Stimulated activated CD4-positive, alpha-beta T cell treated with anti-CD3 and anti-CD28 coated beads, Interleukin-15, amount 100 ng/mL, for 24 hours (primary cell): Measurements from ENCODE around the gene FGF11.

Source experiments
- DNase-seq: peaks from one replicate; pipeline ENCODE4 v3.0.0-alpha.2; 2020

FGF11 gene

DNA sequence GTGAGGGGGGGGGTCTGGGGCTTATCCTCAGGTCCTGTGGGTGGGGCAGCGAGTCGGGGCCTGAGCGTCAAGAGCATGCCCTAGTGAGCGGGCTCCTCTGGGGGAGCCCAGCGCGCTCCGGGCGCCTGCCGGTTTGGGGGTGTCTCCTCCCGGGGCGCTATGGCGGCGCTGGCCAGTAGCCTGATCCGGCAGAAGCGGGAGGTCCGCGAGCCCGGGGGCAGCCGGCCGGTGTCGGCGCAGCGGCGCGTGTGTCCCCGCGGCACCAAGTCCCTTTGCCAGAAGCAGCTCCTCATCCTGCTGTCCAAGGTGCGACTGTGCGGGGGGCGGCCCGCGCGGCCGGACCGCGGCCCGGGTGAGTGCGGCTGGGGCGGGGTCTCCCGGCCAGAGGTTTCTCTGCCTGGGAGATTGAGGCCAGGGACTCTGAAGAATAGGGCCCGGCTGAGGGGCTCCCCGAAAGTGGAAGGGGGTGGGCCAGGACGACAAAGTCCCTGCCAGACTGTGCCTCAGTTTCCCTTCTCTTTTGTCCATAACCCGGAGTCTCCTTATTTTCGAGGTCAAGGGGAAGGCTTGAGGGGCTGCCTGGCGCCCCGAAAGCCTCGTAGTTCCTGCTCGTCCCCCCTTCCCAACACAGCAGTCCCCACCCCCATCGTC lies at the start of gene FGF11:
TSS of gene FGF11 (plus strand) at position 51 of the 651 bp plus-strand sequence. CDS start at position 160, 109 bp downstream.
- DNase-seq = peak; percentile 25

DNA sequence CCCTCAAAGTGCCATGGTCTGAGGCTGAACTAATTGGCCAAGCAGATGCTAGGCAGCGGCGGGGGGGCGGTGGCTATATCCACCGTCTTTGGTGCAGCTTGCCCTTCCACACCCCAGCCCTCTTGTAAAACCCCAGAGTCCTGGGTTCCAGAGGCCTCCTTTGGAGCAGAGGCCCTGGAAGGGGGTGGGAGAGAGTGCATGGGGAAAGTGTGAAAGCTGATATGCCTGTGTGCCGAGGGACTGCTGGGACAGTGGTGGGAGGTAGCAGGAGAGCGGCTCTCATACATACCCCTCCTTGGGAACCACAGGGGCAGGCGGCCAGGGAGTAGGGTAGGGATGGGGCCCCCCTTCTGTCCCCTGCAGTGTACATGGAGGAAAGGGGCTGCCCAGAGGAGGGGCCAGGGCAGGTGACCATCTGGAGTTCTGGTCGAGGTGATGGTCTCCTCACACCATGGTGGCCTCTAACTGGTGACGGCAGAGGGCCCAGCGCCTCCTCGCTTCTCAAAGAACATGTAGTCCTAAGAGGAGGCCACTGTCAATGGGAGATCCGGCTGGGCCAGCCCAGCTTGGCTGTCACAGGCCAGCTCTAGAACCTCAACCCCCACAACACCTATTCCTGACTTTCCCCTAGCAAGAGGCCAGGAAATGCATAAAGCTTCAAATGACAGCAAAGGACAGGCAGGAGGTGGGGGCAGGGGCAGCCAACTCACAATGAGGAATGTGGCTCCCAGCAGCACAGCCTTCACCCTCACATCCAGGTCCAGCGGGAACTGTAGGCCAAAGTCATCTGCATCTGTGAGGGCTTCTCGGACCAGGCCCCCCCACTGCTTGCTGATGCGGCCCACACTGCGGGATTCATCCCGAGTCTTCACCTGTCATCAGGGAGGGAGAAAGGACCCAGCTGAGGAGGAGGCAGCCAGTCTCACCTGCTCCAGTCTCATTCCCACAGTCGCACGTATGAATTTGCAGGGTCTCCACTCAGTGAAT lies 49.1 kb upstream of the FGF11 start:
- DNase-seq = no peak

DNA sequence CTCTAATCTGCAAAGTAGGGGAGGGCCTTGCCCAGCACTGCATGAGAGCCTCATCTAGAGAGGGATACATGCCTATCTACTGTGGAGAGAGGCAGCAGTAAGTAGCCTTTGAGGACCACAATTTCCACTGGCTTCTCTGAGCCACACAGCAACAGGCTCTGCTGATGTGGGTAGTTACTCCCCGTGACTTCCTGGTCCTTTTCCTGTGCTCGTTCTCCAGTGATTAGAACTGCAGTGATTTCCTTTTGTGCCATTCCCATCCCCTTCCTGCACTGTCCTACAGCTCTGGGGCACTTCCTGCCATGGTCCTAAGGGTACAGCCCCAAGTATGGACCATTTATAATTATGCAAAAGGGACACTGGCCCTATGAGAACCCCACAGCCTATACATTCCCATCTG lies 48.0 kb upstream of the FGF11 start:
- no peak for DNase-seq

DNA sequence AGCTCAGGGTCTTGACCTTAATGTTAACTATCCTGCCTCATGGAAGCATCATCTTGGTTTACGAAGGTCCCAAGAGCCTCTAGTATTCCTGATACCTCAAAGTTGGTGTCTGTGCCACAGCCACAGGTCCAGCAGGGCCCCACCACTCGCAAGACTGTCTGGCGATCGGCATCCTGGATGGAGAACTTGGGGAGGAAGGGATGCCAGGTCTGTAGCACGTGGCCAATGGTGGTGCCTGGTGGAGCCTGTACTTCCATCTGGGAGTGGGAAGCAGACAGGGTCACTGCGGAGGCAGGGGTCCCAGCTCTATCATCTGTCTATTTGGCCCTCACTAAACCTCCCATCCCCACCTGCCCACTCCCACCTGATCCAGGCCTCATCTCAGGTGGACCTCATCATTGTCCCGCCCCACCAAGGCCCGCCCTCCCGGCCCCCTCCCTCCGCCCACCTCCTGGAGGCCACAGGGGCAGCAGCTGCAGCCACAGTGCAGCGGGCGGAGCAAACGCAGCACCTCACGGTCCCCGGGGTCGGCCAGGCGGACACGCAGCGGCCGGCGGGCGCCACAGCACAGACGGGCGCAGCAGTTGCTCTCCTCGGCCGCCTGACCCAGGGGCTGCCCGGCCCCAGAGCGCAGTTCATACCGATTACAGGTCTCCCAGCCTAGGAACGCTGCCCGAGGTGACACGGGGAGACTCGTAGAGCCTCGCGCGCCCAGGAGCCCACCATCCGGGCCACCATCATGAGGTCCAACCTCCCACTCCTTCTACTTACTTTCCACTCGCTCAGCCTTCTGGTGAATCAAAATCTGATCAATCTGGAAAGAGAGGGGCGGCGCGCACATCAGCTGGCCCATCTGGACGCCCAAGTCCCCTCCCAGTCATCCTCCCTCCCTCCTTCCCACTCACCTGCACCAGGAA lies 46.4 kb upstream of the FGF11 start:
- no peak for DNase-seq

DNA sequence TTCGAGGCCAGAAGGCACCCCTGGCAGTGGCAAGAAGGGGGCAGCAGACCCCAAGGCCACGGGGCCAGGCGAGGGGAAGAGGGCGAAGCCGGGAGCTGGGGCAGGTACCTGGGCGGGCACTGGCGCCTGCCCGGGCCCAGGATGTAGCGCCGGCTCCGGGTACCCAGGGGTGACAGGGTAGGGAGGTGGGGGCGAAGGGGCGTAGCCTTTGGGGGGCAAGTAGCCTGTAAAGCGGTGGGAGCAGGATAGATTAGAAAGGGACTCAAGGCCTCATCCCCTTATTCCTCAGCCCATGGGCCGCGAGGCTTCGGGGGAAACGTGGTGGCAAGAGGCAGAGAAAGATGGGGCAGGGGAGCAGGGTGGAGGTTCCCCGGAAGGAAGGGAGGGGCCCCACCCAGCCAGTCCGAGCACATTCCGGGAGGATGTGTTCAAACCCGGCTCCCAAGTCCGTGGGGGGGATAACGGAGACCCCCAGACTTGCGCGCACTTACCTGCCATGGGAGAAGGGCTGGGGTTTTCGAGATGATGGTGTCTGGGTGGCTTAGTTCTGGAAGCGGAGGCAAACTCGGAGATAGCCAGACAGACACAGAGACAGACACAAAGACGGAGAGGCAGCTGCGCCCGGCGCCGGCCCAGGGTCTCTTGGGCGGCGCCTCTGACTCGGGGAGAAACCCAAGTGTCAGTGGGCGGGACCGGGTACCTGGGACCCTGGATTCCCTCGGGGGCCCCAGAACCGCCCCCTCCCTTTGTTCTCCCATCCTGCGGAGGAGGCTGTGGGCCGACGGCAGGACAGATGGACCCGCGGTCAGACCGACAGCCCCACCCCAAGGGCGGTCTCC lies 45.5 kb upstream of the FGF11 start:
- peak; percentile 77 for DNase-seq

DNA sequence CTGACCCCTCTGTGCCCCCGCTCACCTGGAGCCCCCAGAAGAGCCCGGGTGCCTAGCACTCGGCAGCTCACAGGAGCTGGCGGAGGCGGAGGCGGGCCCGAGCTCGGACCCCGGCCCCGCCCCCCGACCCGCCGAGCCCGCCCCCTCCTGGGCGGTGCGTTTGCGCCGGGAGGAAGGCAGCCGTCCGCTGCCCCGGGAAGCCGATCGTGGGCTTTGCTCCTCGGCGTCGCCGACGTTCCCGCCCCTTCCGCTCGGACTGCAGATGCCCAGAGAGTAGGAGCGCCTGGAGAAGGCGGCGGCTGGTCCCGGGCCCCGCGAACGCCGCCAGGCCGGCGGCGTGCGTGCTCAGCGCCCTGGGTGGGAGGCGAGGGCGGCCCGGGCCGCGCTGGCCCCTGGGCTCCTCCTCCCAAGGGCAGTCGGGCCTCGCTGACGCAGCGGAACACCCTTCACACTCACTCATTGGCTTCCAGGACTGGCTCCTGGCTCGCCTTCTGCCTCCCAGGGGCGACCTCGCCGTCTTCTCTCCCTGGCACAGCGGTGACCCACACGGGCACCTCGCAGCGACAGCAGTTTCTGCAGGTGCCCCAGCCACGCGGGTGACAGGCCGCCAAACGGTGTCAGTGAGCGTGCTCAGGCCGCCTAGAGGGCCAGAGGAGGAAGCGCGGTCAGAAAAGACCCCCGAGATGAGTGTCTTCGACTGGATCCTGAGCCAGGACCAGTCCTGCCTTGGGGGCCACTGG lies 44.7 kb upstream of the FGF11 start, which contains the start of gene PLSCR3:
TSS of gene PLSCR3 (minus strand) at position 74 of the 740 bp plus-strand sequence. CDS start 415 bp downstream, outside the sequence.
- peak; percentile 91 for DNase-seq

DNA sequence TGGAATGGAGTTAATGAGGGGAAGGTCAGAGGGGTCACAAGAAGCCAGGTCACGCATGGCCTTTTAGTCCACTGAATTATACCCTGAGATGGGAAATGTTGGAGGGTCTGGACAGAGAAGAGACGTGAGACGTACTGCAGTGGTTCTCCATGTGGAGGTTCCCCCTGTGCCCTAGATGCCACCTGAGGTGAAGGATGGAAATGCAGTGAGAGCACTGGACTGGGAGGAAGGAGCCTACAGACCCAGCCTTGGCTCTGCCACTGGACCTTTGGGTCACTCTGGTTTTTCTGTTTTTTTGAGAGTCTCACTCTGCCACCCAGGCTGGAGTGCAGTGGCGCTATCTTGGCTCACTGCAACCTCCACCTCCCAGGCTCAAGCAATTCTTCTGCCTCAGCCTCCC lies 43.2 kb upstream of the FGF11 start:
- no peak for DNase-seq

DNA sequence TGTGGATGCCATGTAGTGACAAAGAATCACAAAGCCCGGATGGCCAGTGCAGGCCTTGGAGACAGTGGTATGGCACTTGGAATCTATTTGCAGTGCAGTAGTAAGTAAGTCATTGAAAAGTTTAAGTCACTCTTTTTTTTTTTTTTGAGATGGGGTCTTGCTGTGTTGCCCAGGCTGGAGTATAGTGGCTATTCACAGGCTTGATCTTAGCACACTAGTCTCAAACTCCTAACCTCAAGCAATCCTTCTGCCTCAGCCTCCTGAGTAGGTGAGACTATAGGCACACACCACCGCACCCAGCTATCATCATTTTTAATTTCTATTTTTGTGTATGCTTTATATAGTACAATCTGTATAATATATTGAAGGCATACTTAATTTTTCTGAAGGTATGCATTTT lies 40.7 kb upstream of the FGF11 start:
- DNase-seq = no peak

DNA sequence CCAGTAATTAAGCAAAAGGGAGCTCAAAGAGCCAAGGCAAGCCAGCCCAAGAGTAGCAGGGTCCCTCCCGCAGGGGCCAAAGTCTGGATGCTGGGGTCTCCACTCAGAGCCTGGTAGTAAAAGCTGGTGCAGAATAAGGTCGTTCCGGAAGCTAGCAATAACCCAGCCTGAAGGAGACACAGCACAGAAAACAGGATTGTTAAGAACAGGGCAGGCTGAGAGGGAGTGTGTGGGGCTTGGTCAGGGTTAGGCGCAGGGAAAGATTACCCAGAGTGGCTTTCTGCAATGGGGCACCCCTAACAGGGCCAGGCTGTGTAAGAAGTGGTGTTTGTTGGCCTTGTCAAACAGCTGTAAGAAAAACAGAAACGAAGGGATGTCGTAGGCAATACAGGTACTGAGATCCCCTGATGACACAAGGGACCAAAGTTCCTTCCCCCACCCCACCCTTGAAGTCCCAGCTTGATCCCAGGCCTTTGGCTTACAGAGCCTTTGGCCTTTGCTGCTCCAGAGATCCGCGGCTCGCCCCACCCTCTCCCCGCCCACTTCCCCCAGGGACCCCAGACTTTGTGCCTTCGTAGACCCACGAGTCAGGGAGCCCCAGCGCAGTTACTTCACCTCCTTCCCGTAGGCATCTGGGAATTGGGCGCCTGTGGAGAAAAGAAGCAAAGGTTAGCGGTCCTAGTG lies 36.1 kb upstream of the FGF11 start:
- peak; percentile 41 for DNase-seq

DNA sequence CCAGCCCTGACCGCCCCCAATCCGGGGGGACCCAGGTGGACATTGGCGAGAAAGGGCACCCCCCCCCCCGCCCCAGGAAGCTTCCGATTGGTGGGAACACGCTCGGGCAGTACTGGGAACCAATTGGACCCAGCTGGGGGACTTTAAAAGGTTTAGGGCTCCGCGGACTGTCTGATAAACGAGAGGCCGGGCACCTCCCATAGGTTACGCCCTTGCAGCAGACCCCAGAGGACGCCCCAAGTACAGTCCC lies 35.7 kb upstream of the FGF11 start:
- no peak for DNase-seq

DNA sequence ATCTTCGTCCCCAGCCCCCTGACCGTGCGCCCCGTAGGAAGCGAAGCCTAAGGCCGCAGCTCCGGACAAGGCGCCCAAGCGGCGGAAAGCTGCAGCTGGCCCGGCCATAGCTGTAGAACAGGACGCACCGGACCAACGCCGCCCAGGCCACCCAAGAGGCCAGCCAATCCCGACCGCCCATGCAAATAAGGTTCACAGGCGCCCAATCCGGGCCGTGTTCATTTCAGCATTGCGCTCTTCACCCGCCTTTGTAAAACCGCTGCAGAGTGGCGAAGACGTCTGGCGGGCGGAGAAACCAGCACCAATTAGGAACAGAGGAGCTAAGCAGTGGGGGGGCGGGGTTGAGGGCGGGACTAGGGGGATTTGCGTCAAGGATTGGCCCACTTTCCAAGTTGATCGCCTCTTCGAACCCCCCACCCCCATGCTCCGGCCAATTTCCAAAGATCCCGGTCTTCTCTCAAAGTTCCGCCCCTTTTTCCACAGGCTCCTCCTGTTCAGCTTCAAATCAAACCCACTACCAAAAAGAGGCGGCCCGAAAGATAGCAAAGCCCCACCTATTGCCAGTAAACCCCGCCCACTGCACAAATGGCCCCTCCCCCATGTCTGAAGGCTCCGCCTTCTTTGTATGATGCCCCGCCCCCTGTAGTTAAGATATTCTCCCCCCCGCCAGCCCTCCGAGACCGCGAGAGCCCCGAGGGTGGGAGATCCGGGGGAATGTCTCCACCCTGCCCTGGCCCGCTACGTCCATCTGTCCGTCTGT lies 35.2 kb upstream of the FGF11 start, which contains the start of gene TMEM256:
TSS of gene TMEM256 (minus strand) at position 121 of the 760 bp plus-strand sequence. CDS start at position 108, 13 bp downstream.
- peak; percentile 97 for DNase-seq

DNA sequence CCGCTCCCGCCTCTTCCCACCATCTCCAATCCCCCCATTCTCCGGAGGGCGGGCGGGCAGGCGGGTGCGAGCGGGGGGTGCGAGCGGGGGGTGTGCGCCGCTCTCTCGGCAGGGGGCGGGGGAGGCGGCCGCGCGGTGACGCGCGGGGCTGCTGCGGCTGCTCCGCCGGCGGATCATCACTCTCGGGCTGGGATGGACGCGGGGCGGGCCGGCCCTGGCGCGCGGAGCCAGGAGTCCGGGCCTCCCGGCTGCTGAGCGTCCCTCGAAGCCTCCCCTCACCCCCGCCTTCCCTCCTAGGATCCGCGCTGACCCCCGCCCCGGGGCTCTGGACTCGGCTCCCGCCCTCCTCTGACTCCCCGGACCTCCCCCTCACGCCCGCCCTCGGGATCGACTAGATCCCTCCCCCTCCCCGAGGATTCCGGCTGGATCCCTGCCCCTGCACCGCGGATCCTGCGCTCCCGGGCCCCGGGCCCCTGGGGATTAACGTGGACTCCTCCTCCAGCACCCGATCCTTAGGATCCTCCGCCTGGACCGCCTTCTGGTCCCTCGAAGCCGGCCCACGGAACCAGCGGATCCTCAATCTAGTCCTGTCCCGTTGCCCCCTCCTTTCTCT lies 34.5 kb upstream of the FGF11 start:
- peak; percentile 74 for DNase-seq

DNA sequence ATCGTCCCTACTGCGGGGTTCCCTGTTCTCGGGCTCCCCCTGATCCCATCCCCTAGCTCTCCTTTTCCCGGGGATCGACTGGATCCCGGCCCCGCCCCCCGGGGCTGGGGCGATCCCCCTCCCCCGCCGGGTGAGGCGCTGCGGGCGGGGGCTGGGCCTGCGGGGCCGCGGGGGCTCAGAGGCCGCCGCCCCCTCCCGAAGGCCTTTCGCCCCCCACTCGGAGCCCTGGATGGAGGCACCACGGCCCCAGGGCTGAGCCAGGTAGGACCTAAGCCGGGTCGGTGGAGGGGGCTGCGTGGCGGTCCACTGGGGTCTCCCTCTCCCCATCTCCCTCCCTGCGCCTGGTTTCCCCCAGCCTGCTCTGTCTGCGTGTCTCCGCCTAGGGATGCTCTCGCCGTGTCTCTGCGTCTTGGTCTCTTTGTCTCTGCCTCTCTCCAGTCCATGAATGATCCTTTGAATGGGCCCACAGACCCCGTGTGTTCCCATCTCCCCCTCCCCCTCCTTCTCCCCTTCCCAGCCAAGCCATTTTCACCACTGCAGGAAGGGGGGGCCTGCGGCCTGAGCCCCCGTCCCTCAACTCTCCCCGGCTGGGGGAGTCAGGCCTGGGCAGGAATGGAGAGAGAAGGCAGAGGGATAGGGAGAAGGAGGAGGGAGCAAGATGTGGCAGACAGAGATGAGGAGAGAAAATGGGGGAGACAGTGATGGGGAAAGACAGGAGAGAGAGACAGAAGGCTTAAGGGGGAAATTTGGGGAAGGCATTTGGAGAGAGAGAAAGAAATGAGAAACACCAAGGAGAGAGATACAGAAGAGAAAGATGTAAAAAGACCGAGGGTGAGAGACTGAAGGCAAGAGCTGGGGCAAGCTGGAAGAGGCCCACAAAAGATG lies 33.7 kb upstream of the FGF11 start:
- no peak for DNase-seq

DNA sequence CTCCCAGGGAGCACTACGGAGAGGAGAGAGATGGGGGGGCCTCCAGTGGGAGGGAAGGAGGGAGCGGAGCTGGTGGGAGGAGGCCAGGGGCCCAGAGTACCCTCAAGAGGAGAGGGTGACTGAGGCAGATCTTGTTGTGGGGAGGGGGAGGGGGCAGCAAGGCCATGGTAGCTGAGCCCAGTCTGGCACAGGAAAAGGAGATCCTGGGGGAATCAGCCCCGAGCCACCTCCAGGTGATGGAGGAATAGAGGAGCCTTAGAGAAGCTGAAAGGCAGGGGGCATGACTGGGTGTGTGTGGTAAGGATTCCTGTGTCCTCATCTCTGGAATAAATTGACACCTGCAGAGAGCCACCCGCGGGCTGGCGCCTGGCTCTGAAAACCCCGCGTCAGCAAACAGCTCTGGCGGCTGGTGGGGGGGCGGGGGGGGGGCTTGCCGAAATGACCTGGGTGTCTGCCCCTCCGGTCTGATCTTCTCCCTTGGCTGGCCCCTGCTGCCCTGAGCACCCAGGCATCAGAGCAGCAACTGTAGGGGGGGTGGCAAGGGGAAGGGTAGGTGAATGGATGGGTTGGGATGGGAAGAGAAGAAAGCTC lies 33.0 kb upstream of the FGF11 start:
- DNase-seq = no peak

DNA sequence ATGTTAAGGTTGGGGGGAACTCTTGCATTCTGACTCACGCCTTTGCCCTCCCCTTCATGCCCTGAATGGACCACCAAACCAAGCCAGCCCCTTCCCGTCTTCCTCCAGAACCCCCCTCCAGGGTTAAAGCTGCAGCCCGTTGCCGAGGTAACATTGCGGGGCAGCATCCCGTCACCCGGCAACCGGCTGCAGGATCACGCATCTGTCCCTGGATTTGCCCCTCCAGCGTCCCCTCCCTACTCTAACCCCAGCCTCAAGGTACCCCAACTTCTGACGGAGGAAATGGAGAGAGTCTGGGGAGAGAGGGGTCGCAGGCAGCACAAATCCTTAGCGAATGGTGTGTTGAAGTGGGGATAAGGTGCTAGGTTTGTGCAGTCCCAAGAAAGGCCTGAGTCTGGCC lies 32.2 kb upstream of the FGF11 start:
- no peak for DNase-seq

DNA sequence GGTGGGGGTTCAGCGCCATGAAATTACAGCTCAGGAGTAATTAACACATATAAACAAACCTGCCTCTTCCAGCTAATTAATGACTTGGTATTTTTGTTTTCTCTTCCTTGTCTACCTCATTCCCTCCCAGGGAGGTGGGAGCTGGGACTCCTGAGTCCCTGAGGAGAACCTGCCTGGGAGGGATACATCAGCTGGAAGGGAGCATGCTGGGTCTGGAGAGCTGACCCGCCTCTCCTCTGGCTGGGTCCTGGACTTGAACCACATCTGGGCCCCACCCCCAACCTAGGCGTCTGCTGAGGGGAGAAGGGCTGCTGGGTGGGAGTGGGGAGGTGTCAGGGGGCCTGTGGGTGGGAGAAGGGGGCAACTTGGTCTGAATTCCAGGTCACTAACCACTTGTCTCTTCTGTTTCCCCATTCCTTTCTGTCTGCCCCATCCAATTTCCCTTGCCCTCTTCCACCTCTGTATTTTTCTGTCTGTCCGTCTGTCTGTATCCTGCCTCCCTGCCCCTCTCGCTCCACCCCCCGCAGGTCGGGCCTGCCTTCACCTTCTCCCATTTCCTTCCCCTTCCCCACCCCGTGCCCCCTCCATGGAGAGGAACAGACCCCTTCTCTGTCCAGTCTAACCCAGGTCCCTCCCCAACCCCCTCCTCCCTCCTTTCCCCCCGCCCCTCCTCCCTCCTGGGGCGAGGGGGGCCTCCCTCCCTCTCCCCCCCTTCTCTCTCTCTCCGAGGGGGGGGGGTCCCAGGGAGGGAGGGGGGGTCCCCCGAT lies 31.6 kb upstream of the FGF11 start, which contains the start of gene NLGN2:
TSS of gene NLGN2 (plus strand) at position 361 of the 767 bp plus-strand sequence. CDS start 411 bp downstream, outside the sequence.
- no peak for DNase-seq

DNA sequence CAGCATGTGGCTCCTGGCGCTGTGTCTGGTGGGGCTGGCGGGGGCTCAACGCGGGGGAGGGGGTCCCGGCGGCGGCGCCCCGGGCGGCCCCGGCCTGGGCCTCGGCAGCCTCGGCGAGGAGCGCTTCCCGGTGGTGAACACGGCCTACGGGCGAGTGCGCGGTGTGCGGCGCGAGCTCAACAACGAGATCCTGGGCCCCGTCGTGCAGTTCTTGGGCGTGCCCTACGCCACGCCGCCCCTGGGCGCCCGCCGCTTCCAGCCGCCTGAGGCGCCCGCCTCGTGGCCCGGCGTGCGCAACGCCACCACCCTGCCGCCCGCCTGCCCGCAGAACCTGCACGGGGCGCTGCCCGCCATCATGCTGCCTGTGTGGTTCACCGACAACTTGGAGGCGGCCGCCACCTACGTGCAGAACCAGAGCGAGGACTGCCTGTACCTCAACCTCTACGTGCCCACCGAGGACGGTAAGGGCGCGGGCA lies 31.0 kb upstream of the FGF11 start:
- DNase-seq = peak; percentile 30
